Thyroid gland (tissue), 4 donors: ENCODE data around the gene RBP4. TPM values are rescaled to one million over a fixed set of nuclear protein-coding genes. Genes with fewer than 3 reads are reported as not detected.

Experiments
- DNase-seq, 2 donors: peaks; one replicate each; pipeline ENCODE4 v3.0.0-alpha.2; 2019
- H3K27ac ChIP-seq, 3 donors: fragments of 200-600 bp; sonication (generic); 1 replicate in 2 of 3; 2 replicates in 1 of 3; pipeline ENCODE4 v1.5.1; 2016 to 2019; ENCODE audit warnings: mild to moderate bottlenecking in 1 of 3, moderate library complexity in 1 of 3
- H3K27me3 ChIP-seq: fragments of 200-600 bp; sonication (generic); one replicate; pipeline ENCODE4 v1.5.1; 2019
- H3K36me3 ChIP-seq, 2 donors: fragments of 200-600 bp; sonication (generic); one replicate each; pipeline ENCODE4 v1.5.1; 2016 to 2019
- H3K4me1 ChIP-seq, 2 donors: fragments of 200-600 bp; sonication (generic); one replicate each; pipeline ENCODE4 v1.5.1; 2017 to 2019
- H3K4me3 ChIP-seq, 3 donors: fragments of 200-600 bp; sonication (generic); replicated peaks in 1 of 3; 1 replicate in 2 of 3; 2 replicates in 1 of 3; pipeline ENCODE4 v1.5.1; 2016; ENCODE audit warnings: mild to moderate bottlenecking in 1 of 3
- H3K9me3 ChIP-seq: fragments of 200-600 bp; sonication (generic); one replicate; pipeline ENCODE4 v1.5.1; 2017
- CTCF ChIP-seq, 6 experiments: fragments of 200-600 bp in 3 of 6; fragments of 450-650 bp in 3 of 6; sonication (generic) in 3 of 6; IDR thresholded peaks; one replicate each; pipeline ENCODE4 v1.5.1; 2016 to 2019; ENCODE audit warnings: antibody characterized with exemption in 6 of 6, mild to moderate bottlenecking in 2 of 6, inconsistent platforms in 1 of 6, moderate library complexity in 1 of 6
- POLR2A ChIP-seq, 2 donors: fragments of 450-650 bp; IDR thresholded peaks; one replicate each; pipeline ENCODE4 v1.6.1; 2017; ENCODE audit warnings: antibody characterized with exemption in 2 of 2, mild to moderate bottlenecking in 2 of 2, moderate library complexity in 1 of 2
- WGBS, 2 donors: methylation state at CpG; one replicate each; pipeline ENCODE4 v1.1.5; 2017; 5-methylcytosine and 5-hydroxymethylcytosine counted together
- intact Hi-C: fragments of 100-400 bp; cut with DNase I; formaldehyde crosslinking; loops from one replicate; pipeline ENCODE4 v1.15.1; 2023
- total RNA-seq, 4 donors: library from RNA; depleted of rRNA; stranded (reverse); fragments of >200 nt; gene quantifications; one replicate each; pipeline ENCODE4 v1.2.3, GENCODE V29; 2016

Gene RBP4
- total RNA-seq, 4 donors from 2014 or later: 1.9 to 5.5 (median 5.3) TPM

- TF ChIP-seq POLR2A (IDR thresholded peaks at IDR 0.05) (no peak), CTCF (IDR thresholded peaks at IDR 0.05) (no peak)
- Histone ChIP-seq H3K4me1 (peaks cover 4 to 13% of the 10 kb centered on the region in 2 donors), H3K9me3 (no peaks in the 10 kb centered on the region), H3K36me3 (no peaks in the 10 kb centered on the region), H3K27ac (no peak overlapping the region), H3K27me3 (peaks cover 7% of the 10 kb centered on the region), H3K4me3 (no peak overlapping the region)
- intact Hi-C loops: no loop called here
- whole genome bisulfite sequencing, 2 donors: 94 to 100% methylated on average over 1 of the region's 1 CpG
- no peak for DNase-seq
These were observed 3.9 kb downstream of the RBP4 start for GRCh38 chr10:93597075-93597599.

- DNase-seq: no peak
- Histone ChIP-seq H3K4me3 (no peak overlapping the region), H3K27me3 (peaks cover 5% of the 10 kb centered on the region), H3K9me3 (no peaks in the 10 kb centered on the region), H3K4me1 (peaks cover 3 to 11% of the 10 kb centered on the region in 2 donors), H3K27ac (no peak overlapping the region), H3K36me3 (no peaks in the 10 kb centered on the region)
- WGBS, 2 donors: 86 to 93% methylated on average over 3 to 4 of the region's 4 CpGs
- intact Hi-C loops: no loop called here
- TF ChIP-seq CTCF (IDR thresholded peaks at IDR 0.05): no peak
- no peak for TF ChIP-seq POLR2A (IDR thresholded peaks at IDR 0.05)
These were observed 4.5 kb downstream of the RBP4 start for GRCh38 chr10:93596539-93596938.

GRCh38 chr10:93595378-93596161 is 5.5 kb downstream of the RBP4 start:
- intact Hi-C loops: no loop called here
- Histone ChIP-seq H3K27ac (no peak overlapping the region), H3K4me1 (peaks cover 0 to under 1% of the 10 kb centered on the region in 2 donors), H3K4me3 (no peak overlapping the region), H3K36me3 (no peaks in the 10 kb centered on the region), H3K27me3 (no peaks in the 10 kb centered on the region), H3K9me3 (no peaks in the 10 kb centered on the region)
- 71 to 93% methylated on average over 3 to 5 of the region's 5 CpGs for WGBS, 2 donors
- TF ChIP-seq POLR2A (IDR thresholded peaks at IDR 0.05): no peak
- TF ChIP-seq CTCF (IDR thresholded peaks at IDR 0.05): no peak
- DNase-seq: no peak

- Histone ChIP-seq H3K4me3 (no peak overlapping the region), H3K9me3 (no peaks in the 10 kb centered on the region), H3K27me3 (no peaks in the 10 kb centered on the region), H3K36me3 (no peaks in the 10 kb centered on the region), H3K27ac (no peak overlapping the region), H3K4me1 (no peaks in the 10 kb centered on the region)
- no peak for DNase-seq
- WGBS, 2 donors: 73 to 77% methylated on average over 7 of the region's 7 CpGs
- intact Hi-C loops: no loop called here
- TF ChIP-seq POLR2A (IDR thresholded peaks at IDR 0.05) (no peak), CTCF (IDR thresholded peaks at IDR 0.05) (no peak)
These were observed 6.5 kb downstream of the RBP4 start for GRCh38 chr10:93594518-93594917.

GRCh38 chr10:93593749-93594148 is 7.3 kb downstream of the RBP4 start:
- H3K4me3 ChIP-seq: no peak overlapping the region
- no peak for TF ChIP-seq CTCF (IDR thresholded peaks at IDR 0.05)
- no peak for TF ChIP-seq POLR2A (IDR thresholded peaks at IDR 0.05)
- DNase-seq: no peak
- H3K27ac ChIP-seq: no peak overlapping the region
- no peaks in the 10 kb centered on the region for H3K9me3 ChIP-seq
- H3K4me1 ChIP-seq: no peaks in the 10 kb centered on the region
- 92% methylated on average over 11 to 18 of the region's 18 CpGs for WGBS, 2 donors
- intact Hi-C loops: no loop called here
- no peaks in the 10 kb centered on the region for H3K27me3 ChIP-seq
- no peaks in the 10 kb centered on the region for H3K36me3 ChIP-seq
